NCI-H345 (cell line): Measurements from ENCODE around the gene CMSS1.

Experiments
- DNase-seq: peaks from one replicate; lab custom pipeline; 2025; lab: John Stamatoyannopoulos, UW

The CMSS1 gene

GRCh38 chr3:100107221-100107814, 289.7 kb downstream of the CMSS1 start:
- DNase-seq, result no peak

GRCh38 chr3:100108464-100109079, 290.9 kb downstream of the CMSS1 start:
- DNase-seq, result no peak

GRCh38 chr3:100110162-100110561, 292.5 kb downstream of the CMSS1 start:
- no peak for DNase-seq

- DNase-seq, result no peak
Observed at GRCh38 chr3:100111728-100112127, 294.1 kb downstream of the CMSS1 start.

GRCh38 chr3:100113723-100114412, 296.2 kb downstream of the CMSS1 start:
- no peak for DNase-seq

- DNase-seq, result no peak
Observed at GRCh38 chr3:100114413-100115030, 296.9 kb downstream of the CMSS1 start, which contains the start of gene FILIP1L. Gene FILIP1L (minus strand): TSS chr3:100114501.

- DNase-seq, result no peak
Observed at GRCh38 chr3:100117093-100117492, 299.4 kb downstream of the CMSS1 start.

GRCh38 chr3:100120012-100120411, 302.4 kb downstream of the CMSS1 start:
- DNase-seq, result no peak

- no peak for DNase-seq
Observed at GRCh38 chr3:100120693-100121092, 303.0 kb downstream of the CMSS1 start.

- no peak for DNase-seq
Observed at GRCh38 chr3:100122321-100122720, 304.7 kb downstream of the CMSS1 start.

GRCh38 chr3:100123112-100123511, 305.4 kb downstream of the CMSS1 start:
- no peak for DNase-seq

GRCh38 chr3:100124201-100124761, 306.6 kb downstream of the CMSS1 start:
- DNase-seq, result no peak

GRCh38 chr3:100125161-100125938, 307.7 kb downstream of the CMSS1 start:
- DNase-seq, result no peak

- DNase-seq, result no peak
Observed at GRCh38 chr3:100127792-100128191, 310.1 kb downstream of the CMSS1 start.

- no peak for DNase-seq
Observed at GRCh38 chr3:100128565-100128964, 310.9 kb downstream of the CMSS1 start.

- no peak for DNase-seq
Observed at GRCh38 chr3:100129941-100130340, 312.3 kb downstream of the CMSS1 start.

GRCh38 chr3:100131241-100131640, 313.6 kb downstream of the CMSS1 start:
- no peak for DNase-seq

GRCh38 chr3:100136921-100137320, 319.3 kb downstream of the CMSS1 start:
- DNase-seq, result no peak

GRCh38 chr3:100140976-100141375, 323.3 kb downstream of the CMSS1 start:
- no peak for DNase-seq

GRCh38 chr3:100141586-100141985, 323.9 kb downstream of the CMSS1 start:
- DNase-seq, result no peak

- no peak for DNase-seq
Observed at GRCh38 chr3:100144255-100144866, 326.7 kb downstream of the CMSS1 start.
